ENCODE data around the gene NEFH.
"Not testable (repeated sequence)": the region's sequence is repeated elsewhere in the genome, so short reads cannot be mapped to it uniquely, and the experiment has no call there.

NEFH gene

DNA sequence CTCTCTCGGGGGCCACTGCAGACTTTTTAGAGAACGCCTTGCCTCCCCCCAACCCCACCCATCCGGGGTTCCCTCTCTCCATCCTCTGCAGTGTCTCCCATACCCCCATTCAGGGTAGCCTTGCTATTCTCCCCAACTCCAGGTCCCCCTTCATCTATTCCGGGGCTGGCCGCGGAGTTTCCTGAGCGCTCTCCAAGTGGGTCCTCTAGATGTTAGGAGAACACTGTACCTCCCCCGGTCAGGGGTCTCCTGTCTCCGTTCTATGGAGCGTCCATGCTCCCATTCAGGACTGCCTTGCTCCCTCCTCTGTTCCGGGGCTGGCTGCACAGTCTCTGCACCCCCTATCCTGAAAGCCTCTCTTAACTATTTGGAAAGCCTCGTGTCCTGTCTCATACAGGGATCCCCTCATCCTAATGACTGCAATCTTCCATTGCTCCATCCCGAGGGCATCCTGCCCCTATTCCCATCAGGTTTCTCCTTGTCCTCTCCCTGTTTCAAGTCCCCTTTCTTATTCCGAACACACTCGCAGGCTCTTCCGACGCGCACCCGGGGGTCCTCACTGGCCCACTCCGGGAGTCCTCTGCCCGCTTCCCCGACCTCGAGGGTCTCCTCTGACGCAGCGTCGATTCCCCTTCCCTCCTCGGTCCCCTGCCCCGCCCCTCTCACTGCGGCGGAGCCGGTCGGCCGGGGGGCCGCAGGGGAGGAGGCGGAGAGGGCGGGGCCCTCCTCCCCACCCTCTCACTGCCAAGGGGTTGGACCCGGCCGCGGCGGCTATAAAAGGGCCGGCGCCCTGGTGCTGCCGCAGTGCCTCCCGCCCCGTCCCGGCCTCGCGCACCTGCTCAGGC is at the start of gene NEFH:
Gene NEFH, plus strand, starts transcription at position 802 of the 845 bp plus-strand sequence. CDS start 45 bp downstream, outside the sequence.
- no peak for DNase-seq

DNA sequence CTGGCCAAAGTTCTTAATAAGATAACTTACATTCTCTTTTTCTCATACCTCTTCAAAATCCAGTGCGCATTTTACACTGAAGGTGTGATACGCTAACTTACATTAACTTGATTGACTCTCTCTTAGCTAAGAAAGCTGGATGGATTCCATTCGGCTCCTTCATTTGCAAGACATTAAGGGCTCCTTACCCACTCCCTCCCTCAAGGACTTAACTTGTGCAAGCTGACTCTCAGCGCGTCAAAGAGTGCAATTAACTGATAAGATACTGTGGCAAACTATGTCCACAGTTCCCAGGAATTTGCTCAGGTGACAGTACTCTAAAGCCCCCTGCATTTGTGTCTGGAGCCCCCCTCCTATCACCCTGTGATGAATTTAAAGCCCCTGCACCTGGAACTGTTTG is 48.0 kb upstream of the NEFH start:
- no peak for DNase-seq

GRCh38 chr22:29433856-29434255 is 46.2 kb upstream of the NEFH start:
- no peak for DNase-seq

- no peak for DNase-seq
Observed at GRCh38 chr22:29434288-29434687, 45.7 kb upstream of the NEFH start.

- no peak for DNase-seq
Observed at GRCh38 chr22:29435236-29436136, 44.5 kb upstream of the NEFH start.

DNA sequence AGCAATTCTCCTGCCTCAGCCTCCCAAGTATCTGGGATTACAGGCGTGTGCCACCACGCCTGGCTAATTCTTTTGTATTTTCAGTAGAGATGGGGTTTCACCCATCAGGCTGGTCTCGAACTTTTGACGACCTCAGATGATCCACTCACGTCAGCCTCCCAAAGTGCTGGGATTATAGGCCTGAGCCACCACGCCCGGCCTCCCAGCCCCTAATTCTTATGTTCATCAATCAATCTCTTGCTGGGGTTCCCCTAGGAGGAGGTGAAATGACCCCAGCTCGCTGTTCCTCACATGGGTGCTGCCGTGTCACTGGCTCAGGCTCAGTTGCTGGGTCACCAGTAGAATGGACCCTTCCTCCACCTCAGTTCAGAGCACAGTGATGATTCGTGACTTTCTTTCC is 41.7 kb upstream of the NEFH start, which contains the start of gene RFPL1:
Gene RFPL1, plus strand, starts transcription at position 301 of the 400 bp plus-strand sequence.
- DNase-seq = not testable (repeated sequence)

- no peak for DNase-seq
Observed at GRCh38 chr22:29442976-29443375, 37.0 kb upstream of the NEFH start.

DNA sequence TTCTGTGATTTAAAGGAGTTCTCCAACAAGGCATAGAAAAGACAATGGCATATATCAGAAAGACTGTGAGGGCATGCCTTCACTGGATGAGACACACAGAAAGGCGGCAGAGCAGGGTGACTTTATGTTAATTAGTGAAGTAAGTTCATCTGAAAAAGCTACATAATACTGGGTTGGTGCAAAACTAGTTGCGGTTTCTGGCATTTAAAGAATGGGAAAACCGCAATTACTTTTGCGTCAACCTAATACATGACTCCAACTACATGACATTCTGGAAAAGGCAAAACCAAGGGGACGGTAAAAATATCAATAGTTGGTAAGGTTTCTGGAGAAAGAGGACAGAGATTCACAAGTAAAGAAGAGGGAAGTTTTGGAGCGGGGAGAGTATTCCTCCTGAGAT is 36.6 kb upstream of the NEFH start:
- DNase-seq = no peak

DNA sequence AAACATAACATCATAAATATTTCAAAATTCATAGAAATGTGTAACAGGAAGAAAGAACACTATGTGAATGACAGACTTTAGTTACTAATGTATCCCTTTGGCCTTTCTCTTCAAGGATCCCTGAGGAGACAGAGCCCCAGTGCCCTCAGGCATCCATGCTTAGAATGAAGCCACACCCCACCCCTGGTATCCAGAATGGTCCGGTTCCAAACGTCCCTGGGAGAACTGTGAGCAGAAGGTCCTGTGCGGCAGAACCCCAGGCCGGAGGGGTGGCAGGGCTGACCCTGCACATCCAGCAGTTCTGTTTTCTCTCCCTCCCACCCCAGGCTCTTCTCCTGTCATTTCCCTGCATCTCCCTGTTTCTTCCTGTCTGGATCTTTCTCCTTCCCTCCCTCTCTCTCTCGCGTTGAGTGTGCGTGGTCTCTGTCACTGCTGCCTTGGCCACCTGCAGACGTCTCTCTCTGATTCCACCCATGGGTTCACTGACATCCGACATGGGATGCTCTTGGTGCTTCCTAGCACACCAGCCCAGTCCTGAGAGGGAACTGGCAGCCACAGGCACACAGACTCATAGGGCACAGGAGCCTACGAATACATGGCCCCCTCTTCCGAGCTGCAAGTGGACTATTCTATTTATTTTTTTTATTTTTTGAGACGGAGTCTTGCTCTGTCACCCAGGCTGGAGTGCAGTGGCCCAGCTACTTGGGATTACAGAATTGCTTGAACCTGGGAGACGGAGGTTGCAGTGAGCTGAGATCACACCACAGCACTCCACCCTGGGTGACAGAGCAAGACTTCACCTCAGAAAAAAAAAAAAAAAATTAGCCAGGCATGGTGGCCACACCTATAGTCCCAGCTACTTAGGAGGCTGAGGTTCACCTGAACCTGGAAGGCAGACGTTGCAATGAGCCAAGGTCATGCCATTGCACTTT is 35.9 kb upstream of the NEFH start:
- no peak for DNase-seq

- no peak for DNase-seq
Observed at GRCh38 chr22:29445508-29445907, 34.5 kb upstream of the NEFH start.

DNA sequence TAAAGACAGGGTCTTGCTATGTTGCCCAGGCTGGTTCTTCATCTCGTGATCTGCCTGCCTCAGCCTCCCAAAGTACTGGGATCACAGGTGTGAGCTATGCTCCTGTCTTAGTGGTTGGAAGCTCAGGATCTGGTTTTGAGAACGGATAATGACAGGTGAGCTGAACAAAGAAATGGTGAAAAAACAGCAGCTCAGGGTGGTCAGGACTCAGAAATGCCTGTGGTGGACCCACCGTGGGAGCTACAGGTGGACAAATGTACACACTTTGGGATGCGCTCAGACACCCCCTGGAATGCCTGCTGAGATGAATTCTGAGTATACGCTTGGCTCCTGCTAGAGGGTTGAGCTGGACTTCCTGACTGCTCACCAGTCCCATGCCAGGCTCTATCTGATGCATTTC is 32.1 kb upstream of the NEFH start:
- DNase-seq = no peak

GRCh38 chr22:29449296-29449875 is 30.6 kb upstream of the NEFH start:
- no peak for DNase-seq

DNA sequence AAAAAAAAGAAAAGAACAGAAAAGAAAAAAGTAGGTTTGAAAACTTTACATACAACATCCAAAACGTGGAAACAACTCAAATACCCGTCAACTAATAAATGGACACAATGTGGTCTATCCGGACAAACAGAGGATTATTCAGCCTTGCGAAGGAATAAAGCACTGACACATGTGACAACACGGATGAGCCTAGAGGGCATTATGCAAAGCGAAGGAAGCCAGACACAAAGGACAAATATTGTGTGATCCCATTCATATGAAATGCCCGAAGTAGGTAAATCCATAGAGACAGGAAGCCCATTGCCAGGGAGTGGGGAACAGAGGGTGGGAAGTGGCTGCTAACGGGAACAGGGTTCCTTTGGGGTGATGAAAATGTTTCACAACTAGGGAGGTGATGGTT is 29.8 kb upstream of the NEFH start:
- no peak for DNase-seq

GRCh38 chr22:29451863-29452262 is 28.2 kb upstream of the NEFH start:
- DNase-seq = no peak

DNA sequence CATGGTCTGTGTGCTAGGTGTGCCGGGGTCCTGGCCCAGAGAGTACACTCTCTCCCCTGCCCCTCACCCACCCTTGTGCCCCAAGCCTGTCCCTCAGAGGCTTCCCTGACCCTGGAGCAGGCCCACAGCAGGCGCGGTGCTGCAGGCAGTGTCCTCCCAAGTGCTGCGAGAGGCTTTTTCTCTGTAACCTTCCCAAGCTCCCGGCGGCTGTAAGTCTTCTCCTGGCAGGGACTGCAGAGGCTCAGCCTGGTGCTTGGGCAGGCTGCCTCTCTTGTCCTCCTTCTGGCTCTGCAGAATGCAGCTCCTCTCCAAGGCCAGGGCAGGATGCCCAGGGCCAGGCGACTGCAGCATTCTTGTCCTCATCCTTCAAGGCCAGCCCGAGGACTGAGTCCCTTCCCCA is 25.7 kb upstream of the NEFH start:
- DNase-seq = no peak

DNA sequence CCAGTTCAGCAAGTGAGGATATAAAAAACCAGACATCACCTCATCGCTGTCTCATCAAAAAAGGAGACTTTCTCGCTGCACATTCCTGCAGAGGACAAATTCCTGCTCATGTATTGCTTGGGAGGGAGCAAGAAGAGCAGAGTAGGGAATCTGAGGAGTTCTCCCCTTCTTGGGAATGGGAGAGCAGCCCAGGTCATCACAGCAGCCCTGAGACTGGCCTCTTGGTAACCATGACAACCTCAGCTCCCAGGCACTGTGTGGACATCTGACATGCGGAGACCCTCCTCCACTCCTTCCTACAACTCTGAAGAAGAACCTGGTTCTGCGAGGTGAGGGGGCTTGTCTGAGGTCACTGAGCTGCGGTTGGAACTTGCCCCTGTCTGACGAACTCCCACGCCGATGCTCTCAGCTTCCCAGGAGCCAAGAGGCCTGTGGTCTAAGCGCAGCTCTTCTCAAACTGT is 23.8 kb upstream of the NEFH start:
- DNase-seq = no peak

- peak; percentile 28 for DNase-seq
Observed at GRCh38 chr22:29457730-29458129, 22.3 kb upstream of the NEFH start.

GRCh38 chr22:29458551-29458950 is 21.5 kb upstream of the NEFH start:
- no peak for DNase-seq

GRCh38 chr22:29459773-29460172 is 20.2 kb upstream of the NEFH start:
- no peak for DNase-seq

GRCh38 chr22:29461263-29461662 is 18.8 kb upstream of the NEFH start:
- DNase-seq = no peak

DNA sequence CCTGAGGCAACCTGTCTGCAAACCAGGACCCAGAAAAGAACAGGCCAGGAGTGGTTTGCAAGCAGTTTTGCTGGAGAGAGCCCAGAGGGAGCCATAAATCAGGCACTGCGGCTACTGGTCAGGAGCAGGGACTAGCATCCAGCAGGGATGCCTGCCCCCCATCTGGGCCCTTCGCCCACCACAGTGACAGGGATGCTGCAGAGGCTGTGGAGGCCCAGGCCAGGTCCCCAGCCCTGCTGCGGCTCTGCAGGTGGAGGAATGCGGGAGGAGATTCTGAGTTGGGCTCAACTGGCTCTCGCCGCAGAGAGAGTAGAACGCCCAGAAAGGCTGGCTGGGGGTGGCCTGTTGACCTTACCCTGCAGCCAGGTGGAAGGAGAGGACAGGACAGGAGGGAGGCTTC is 16.4 kb upstream of the NEFH start:
- no peak for DNase-seq

DNA sequence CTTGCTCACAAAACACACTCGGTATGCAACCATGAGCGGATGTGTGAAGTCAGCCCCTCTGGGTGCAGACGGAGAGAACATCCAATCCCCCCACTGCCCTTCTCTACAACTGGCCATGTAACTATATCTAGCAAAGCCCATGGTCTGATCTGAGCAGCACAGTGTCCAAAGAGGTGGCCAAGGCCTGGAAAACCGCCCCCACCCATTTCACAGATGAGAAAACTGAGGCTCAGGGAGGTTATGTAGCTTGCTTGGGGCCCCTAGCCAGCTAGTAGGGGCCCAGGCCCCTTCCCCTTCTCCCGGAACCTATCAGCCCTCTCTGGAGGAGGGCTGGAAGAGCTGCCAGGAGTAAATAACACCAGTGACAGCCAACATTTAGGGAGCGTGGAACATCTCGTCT is 15.4 kb upstream of the NEFH start:
- DNase-seq = no peak
